GM12873 (cell line): Measurements from ENCODE around the gene SLC41A1.

Experiments used
- TF ChIP-seq, protein P1 (sequence below): IDR thresholded peaks from 2 replicates; pipeline ENCODE4 v1.5.1; 2012; ENCODE audit warnings: low read depth, mild to moderate bottlenecking, moderate library complexity, low read length, control low read depth; ENCODE audit not compliant: insufficient read depth; ENCODE audit errors: missing control alignments

Gene SLC41A1

GRCh38 chr1:205774198-205775014 is 38.6 kb downstream of the SLC41A1 start:
- TF ChIP-seq, protein P1, sequence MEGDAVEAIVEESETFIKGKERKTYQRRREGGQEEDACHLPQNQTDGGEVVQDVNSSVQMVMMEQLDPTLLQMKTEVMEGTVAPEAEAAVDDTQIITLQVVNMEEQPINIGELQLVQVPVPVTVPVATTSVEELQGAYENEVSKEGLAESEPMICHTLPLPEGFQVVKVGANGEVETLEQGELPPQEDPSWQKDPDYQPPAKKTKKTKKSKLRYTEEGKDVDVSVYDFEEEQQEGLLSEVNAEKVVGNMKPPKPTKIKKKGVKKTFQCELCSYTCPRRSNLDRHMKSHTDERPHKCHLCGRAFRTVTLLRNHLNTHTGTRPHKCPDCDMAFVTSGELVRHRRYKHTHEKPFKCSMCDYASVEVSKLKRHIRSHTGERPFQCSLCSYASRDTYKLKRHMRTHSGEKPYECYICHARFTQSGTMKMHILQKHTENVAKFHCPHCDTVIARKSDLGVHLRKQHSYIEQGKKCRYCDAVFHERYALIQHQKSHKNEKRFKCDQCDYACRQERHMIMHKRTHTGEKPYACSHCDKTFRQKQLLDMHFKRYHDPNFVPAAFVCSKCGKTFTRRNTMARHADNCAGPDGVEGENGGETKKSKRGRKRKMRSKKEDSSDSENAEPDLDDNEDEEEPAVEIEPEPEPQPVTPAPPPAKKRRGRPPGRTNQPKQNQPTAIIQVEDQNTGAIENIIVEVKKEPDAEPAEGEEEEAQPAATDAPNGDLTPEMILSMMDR: no peak

GRCh38 chr1:205772607-205773032 is 40.4 kb downstream of the SLC41A1 start:
- TF ChIP-seq, protein P1: no peak

- TF ChIP-seq, protein P1: no peak
Measured at GRCh38 chr1:205770618-205771017, 42.4 kb downstream of the SLC41A1 start.

DNA sequence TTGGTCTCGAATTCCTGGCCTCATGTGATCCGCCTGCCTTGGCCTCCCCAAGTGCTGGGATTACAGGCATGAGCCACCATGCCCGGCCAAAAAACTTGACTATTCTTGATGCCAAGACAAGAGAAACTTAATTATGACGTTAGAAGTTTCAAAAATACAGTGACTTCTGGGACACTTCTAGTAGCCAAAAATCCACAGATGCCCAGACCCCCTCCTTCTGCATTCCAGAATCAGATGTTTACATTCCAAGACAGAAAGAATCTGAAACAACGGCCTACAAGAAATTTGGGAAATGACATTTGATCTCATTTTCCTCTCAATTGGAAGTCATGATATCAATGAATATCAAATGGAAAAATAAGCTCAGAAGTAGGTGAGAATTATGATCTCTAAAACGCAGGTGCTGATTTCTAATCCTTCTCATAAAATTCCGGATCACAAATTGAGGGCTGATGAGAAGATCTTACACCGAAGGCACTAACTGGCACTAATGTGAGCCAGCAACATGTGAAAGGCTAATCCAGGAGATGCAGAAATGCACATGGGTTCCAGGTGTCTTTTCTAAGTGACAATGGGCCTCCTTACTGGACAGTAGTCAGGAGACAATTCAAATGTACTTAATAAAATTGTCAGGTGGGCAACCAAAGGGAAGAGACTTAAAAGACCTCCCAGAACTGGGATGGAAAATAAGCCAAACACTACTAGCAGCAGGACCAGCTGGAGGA is 43.2 kb downstream of the SLC41A1 start:
- TF ChIP-seq, protein P1: no peak

DNA sequence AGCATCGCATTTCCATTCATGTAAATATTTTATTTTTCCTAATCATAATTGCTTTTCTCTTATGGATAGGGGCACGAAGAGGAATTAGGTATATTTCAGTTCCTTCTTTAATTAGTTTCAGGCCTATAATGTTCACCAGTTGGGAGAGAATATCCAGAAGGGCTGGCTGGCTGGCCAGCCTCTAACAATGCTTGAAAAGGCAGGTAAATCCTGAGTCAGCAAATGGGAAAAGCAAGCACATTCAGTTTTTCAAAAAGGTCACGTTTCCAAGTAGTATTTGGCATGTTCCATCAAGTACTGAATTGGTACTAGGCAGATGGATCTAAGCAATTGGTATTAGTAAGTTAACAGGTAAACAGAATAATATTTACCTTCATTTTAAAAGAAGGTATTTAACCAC is 45.8 kb downstream of the SLC41A1 start:
- TF ChIP-seq, protein P1: no peak

DNA sequence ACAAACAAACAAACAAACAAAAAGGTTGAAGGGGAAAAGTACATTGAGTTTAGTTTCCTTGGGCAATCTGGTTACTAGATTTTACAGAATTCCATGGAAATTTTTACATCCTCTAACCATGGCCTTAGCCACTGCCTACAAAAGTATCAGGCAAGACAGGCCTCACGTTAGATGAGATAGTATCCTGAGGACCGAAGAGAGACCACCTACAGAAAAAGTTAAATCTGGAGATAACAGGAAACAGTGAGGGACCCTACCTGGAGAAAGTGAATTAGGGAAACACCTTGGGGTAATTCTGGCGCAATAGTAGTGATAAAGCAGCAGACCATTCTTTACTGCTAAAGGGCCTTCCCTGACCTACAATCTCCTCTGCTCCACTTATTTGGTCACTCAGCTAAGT is 46.4 kb downstream of the SLC41A1 start:
- TF ChIP-seq, protein P1: no peak

DNA sequence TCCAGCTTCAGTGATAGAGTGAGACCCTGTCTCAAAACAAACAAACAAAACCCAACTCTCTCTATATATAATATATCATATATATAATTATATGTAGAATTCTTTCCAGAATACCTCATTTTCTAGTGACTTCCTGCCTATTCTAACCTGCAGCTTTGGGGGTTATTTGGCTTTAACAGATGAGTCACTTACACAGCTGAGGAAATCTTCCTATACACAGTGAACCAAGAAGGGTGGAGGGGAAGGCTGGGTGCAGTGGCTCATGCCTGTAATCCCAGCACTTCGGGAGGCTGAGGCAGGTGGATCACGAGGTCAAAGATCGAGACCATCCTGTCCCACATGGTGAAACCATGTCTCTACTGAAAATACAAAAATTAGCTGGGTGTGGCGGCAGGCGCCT is 47.0 kb downstream of the SLC41A1 start:
- TF ChIP-seq, protein P1: no peak
